GM18907 (cell line): Measurements from ENCODE around the gene REEP6.

Experiments used
- ATAC-seq: cut with Tn5 transposase; IDR thresholded peaks from one replicate; pipeline ENCODE4 v1.9.1; 2021; ENCODE audit warnings: mild to moderate bottlenecking, moderate library complexity; ENCODE audit not compliant: unreplicated experiment

REEP6 gene

DNA sequence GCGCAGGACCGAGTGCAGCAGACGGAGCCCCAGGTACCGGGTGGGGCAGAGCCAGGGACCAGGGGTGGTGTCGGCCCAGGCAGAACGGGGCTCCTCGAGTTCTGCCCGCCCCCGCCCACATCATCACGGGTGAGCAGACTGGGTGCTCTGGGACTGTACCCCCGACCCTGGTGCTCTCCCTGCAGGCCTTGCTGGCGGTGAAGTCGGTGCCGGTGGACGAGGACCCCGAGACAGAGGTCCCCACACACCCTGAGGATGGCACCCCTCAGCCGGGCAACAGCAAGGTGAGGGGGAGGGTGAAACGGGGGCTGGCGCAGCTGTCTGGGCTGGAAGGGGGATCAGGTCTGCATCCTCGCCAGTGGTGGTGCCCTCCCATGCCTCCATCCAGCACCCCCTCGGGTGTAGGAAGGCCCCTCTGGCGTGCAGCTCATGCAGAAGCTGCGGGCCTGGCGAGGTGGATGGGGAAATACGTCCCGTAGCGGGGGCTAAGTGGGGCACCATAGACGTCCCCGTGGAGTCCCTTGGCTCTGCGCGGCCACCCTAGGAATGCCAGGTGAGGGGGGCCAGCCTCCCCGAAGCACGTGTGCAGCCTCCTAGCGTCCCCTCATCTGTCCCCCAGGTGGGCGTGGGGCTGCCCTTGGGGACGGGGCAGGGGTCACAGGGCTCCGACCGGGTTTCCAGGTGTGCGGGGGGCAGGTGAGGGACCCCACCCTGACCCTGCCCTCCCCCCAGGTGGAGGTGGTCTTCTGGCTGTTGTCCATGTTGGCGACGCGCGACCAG is 34.7 kb upstream of the REEP6 start:
- ATAC-seq: no peak

DNA sequence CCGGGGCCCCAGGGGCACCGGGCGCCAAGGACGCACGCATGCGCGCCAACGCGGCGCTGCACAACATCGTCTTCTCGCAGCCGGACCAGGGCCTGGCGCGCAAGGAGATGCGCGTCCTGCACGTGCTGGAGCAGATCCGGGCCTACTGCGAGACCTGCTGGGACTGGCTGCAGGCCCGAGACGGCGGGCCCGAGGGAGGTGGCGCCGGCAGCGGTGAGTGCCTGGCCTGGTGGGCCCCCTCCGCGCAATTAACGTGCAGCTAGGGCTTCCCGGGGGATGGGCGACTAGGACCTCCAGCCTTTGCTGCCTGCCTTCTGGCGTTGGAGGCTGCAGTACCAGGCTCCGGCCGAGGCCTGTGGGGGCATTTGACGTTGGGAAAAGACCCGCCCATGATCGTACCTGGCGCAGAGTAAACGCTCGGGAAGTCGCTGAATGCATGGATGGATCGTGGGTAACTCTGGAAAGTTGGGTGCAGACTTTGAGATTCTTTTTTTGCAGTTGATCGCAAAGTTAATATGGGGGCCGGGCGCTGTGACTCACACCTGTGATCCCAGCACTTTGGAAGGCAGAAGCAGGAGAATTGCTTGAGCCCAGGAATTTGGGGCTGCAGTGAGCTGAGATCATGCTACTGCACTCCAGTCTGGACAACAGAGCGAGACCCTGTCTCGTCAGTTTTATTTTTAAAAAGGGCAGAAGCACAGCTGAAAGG is 33.8 kb upstream of the REEP6 start:
- no peak for ATAC-seq

DNA sequence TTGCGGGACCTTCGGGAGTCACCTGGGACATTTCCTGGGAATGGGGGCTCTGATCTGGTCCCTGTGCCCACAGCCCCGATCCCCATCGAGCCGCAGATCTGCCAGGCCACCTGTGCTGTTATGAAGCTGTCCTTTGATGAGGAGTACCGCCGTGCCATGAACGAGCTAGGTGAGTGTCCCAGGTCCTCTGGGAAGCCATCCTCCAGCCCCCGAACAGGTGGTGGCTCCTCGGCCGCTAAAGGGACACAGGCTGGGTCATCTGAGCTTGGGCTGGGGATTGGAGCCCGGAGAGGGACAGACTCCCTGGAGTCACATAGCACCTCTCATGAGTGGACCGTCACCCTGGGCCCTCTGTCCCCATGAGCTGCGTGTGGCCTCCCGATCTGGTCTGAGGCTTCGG is 33.1 kb upstream of the REEP6 start:
- no peak for ATAC-seq

DNA sequence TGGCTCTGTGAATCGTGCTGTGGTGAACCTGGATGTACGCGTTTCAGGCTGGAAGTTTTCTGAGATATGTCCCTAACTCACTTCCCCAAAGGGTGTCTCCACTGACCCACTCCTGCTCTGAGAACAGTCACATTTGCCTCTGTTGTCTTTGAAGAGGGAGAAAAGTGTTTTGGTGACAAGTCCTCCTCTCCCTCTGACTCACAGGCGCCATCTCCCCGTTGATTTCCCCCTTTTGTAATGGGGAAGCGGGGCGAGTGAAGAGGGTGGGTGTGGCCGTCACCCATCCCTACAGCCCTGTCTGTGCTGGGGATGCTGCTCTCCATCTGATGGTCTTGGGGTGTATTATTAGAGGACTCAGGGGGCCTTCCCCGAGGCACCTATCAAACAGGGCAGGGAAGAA is 31.5 kb upstream of the REEP6 start:
- no peak for ATAC-seq

DNA sequence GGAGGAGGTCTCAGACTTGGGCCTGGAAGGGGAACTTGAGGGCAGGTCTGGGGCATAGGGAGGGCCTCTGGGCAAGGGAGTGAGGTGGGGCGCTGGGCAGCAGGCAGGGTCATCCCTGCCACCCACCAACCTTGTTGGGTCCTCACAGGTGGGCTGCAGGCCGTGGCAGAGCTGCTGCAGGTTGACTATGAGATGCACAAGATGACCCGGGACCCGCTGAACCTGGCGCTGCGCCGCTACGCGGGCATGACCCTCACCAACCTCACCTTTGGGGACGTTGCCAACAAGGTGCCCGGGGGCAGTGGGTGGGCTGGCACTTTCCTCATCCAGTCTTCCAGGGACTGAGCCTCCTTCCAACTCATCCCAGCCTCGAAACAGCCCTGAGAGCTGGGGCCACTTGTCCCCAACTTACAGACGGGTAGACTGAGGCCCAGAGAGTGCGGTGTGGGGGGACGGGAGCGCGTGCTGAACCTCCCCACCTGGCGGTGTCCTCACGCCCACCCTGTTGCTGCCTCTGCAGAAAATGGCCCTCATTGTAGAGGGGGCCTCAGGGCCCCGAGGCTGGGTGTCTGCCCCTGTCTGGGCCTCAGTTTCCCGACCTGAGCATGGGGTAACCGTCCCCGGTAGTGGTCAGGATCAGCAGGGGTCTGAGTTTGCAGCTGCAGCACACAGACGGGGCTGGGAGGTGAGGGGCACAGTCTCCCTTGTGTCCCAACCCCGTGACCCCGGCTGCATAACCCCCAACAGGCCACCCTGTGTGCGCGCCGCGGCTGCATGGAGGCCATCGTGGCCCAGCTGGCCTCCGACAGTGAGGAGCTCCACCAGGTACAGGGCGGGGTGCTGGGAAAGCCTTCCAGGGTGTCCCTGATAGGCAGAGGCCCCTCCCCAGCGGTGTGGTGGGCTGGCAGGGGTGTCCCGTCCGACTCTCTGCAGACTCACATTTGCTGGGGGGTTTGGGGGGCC is 30.7 kb upstream of the REEP6 start:
- no peak for ATAC-seq

DNA sequence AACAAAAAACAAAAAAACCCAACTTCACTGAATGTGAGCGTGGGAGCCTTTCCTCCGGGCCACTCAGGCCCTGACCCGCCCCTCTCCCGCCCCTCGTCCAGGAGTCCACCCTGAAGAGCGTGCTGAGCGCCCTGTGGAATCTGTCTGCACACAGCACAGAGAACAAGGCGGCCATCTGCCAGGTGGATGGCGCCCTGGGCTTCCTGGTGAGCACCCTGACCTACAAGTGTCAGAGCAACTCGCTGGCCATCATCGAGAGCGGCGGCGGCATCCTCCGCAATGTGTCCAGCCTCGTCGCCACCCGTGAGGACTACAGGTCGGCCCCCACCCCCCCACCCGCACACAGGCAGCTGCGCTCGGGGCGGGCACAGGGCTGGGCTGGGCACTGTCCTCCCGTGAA is 29.1 kb upstream of the REEP6 start:
- no peak for ATAC-seq

DNA sequence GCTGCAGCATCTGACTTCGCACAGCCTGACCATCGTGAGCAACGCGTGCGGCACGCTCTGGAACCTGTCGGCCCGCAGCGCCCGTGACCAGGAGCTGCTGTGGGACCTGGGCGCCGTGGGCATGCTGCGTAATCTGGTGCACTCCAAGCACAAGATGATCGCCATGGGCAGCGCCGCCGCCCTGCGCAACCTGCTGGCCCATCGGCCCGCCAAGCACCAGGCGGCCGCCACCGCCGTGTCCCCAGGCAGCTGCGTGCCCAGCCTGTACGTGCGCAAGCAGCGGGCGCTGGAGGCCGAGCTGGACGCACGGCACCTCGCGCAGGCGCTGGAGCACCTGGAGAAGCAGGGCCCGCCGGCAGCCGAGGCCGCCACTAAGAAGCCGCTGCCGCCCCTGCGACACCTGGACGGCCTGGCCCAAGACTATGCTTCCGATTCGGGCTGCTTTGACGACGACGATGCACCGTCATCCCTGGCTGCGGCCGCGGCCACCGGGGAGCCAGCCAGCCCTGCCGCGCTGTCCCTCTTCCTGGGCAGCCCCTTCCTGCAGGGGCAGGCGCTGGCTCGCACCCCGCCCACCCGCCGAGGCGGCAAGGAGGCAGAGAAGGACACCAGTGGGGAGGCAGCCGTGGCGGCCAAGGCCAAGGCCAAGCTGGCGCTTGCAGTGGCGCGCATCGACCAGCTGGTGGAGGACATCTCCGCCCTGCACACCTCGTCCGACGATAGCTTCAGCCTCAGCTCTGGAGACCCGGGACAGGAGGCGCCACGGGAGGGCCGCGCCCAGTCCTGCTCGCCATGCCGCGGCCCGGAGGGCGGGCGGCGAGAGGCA is 25.6 kb upstream of the REEP6 start:
- ATAC-seq: no peak

DNA sequence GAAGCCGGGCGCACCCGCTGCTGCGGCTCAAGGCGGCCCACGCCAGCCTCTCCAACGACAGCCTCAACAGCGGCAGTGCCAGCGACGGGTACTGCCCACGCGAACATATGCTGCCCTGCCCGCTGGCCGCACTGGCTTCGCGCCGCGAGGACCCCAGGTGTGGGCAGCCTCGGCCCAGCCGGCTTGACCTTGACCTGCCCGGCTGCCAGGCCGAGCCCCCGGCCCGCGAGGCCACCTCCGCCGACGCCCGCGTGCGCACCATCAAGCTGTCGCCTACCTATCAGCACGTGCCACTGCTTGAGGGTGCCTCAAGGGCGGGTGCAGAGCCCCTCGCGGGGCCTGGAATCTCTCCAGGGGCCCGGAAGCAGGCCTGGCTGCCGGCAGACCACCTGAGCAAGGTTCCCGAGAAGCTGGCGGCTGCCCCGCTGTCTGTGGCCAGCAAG is 24.9 kb upstream of the REEP6 start:
- ATAC-seq: no peak

DNA sequence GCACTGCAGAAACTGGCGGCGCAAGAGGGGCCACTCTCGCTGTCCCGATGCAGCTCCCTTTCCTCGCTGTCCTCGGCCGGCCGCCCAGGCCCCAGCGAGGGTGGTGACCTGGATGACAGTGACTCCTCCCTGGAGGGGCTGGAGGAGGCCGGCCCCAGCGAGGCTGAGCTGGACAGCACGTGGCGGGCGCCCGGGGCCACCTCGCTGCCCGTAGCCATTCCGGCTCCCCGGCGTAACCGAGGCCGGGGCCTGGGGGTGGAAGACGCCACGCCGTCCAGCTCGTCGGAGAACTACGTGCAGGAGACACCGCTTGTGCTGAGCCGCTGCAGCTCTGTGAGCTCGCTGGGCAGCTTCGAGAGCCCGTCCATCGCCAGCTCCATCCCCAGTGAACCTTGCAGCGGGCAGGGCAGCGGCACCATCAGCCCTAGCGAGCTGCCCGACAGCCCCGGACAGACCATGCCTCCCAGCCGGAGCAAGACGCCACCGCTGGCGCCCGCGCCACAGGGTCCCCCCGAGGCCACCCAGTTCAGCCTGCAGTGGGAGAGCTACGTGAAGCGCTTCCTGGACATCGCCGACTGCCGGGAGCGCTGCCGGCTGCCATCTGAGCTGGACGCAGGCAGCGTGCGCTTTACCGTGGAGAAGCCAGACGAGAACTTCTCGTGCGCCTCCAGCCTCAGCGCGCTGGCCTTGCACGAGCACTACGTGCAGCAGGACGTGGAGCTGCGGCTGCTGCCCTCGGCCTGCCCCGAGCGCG is 24.3 kb upstream of the REEP6 start:
- ATAC-seq: no peak

DNA sequence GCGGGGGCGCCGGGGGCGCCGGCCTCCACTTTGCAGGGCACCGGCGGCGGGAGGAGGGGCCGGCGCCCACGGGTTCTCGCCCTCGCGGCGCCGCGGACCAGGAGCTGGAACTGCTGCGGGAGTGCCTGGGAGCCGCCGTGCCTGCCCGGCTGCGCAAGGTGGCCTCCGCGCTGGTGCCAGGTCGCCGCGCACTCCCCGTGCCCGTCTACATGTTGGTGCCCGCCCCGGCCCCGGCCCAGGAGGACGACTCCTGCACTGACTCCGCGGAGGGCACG is 23.8 kb upstream of the REEP6 start:
- ATAC-seq: no peak

DNA sequence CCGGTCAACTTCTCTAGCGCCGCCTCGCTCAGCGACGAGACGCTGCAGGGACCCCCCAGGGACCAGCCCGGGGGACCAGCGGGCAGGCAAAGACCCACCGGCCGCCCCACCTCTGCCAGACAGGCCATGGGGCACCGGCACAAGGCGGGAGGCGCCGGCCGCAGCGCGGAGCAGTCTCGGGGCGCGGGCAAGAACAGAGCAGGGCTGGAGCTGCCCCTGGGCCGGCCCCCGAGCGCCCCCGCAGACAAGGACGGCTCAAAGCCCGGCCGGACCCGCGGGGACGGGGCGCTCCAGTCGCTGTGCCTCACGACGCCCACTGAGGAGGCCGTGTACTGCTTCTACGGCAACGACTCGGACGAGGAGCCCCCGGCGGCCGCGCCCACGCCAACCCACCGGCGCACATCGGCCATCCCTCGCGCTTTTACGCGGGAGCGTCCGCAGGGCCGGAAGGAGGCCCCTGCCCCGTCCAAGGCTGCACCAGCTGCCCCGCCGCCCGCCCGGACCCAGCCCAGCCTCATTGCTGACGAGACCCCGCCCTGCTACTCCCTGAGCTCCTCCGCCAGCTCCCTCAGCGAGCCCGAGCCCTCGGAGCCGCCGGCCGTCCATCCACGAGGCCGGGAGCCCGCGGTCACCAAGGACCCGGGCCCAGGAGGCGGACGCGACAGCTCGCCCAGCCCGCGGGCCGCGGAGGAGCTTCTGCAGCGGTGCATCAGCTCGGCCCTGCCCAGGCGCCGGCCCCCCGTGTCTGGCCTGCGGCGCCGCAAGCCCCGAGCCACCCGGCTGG is 23.3 kb upstream of the REEP6 start:
- no peak for ATAC-seq

DNA sequence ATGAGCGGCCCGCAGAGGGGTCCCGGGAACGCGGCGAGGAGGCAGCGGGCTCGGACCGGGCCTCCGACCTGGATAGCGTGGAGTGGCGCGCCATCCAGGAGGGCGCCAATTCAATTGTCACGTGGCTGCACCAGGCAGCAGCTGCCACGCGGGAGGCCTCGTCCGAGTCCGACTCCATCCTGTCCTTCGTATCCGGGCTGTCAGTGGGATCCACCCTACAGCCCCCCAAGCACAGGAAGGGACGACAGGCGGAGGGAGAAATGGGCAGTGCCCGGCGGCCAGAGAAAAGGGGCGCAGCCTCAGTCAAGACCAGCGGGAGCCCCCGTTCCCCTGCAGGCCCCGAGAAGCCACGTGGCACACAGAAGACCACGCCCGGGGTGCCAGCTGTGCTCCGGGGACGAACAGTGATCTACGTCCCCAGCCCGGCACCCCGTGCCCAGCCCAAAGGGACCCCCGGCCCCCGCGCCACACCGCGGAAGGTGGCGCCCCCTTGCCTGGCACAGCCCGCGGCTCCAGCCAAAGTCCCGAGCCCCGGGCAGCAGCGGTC is 22.6 kb upstream of the REEP6 start:
- no peak for ATAC-seq

DNA sequence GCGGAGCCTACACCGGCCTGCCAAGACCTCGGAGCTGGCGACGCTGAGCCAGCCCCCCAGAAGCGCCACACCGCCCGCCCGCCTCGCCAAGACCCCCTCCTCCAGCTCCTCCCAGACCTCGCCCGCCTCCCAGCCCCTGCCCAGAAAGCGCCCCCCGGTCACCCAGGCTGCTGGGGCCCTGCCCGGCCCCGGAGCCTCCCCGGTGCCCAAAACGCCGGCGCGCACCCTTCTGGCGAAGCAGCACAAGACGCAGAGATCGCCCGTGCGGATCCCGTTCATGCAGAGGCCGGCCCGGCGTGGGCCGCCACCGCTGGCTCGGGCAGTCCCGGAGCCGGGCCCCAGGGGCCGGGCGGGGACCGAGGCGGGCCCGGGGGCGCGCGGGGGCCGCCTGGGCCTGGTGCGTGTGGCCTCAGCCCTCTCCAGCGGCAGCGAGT is 22.1 kb upstream of the REEP6 start:
- no peak for ATAC-seq

DNA sequence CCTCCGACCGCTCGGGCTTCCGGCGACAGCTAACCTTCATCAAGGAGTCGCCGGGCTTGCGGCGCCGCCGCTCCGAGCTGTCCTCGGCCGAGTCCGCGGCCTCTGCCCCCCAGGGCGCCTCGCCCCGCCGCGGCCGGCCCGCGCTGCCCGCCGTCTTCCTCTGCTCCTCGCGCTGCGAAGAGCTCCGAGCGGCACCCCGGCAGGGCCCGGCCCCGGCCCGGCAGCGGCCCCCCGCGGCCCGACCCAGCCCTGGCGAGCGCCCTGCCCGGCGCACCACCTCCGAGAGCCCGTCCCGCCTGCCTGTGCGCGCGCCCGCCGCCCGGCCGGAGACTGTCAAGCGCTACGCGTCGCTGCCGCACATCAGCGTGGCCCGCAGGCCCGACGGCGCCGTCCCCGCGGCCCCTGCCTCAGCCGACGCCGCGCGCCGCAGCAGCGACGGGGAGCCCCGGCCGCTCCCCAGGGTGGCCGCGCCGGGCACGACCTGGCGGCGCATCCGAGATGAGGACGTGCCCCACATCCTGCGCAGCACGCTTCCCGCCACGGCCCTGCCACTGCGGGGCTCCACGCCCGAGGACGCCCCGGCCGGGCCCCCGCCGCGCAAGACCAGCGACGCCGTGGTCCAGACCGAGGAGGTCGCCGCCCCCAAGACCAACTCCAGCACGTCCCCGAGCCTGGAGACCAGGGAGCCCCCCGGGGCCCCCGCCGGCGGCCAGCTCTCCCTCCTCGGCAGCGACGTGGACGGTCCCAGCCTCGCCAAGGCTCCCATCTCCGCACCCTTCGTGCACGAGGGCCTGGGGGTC is 21.5 kb upstream of the REEP6 start:
- no peak for ATAC-seq

DNA sequence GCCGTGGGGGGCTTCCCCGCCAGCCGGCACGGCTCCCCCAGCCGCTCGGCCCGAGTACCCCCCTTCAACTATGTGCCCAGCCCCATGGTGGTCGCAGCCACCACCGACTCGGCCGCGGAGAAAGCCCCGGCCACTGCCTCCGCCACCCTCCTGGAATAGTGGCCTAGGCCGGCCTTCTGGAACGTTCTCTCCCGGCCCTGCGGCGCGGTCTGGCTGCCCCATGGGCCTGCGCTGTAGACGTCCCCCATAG is 21.0 kb upstream of the REEP6 start:
- ATAC-seq: no peak

DNA sequence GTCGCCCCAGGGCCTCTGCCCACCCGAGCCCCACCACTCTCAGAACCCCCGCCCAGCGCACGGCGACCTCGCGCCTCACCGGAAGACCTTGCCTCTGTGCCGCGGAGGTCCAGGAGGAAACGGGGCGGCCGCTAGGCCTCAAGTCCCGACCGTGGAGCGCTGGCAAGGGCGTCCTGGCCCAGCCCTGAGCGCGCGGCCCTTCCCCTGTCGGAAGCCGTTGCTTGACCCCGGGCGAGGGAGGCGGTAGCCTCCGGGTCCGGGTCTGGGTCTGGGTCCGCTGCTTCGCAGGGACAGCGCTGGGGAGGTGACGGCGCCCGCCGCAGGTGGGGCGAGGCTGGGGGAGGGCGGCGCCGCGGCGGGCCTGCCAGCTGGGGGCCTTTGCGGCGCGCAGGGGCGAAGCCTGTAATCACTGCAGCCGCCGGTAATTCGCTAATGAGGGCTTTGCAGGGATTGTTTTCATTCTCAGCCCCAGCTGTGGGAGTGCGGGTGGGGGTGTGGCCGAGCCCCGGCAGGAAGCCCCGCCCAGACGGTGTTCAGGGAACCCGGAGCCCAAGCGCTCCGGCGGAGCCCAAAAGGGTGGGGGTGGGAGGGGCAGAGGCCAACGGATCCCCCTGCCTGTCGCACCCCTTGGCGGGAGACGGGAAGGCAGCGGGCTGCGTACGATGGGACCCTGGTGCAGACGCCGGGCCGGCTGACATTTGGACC is 20.5 kb upstream of the REEP6 start:
- no peak for ATAC-seq

DNA sequence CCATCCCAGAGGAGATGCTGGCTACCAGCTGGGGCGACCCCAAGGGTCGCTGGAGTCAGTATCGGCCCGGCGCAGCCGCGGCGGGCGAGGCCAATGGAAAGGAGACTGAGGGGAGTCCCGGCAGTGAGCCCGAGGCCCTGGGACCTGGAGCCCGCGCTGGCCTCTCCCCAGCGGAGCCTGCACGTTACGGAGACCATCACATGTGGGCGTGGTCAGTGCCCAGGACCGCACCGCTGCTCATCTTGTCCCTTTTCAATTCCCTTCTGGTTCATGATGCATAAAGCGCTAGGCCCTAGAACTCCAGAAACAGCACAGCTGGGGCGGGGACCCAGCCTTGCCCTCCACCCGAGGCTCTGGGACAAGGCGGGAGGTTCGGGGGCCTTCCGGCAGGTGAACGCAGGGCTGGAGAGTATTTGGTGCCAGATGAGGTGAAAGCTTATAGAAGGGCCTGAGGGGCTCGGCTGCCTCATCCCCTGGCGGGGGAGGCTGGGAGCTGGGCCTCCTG is 19.9 kb upstream of the REEP6 start:
- ATAC-seq: no peak
